Suppressor macrophage (primary cell): ENCODE data around the gene PRR5.
A peak's percentile ranks its signal among the peaks of the same experiment; 100 is the strongest.

ENCODE experiments used
- DNase-seq, 4 experiments: peaks; one replicate each; pipeline ENCODE4 v3.0.0-alpha.2; 2020 to 2022

The PRR5 gene

GRCh38 chr22:44759430-44760310 is 57.7 kb downstream of the PRR5 start:
- DNase-seq: no peak

GRCh38 chr22:44760476-44760875 is 58.5 kb downstream of the PRR5 start:
- DNase-seq: no peak

GRCh38 chr22:44761025-44761424 is 59.0 kb downstream of the PRR5 start:
- no peak for DNase-seq

- no peak for DNase-seq
These were observed 62.4 kb downstream of the PRR5 start for GRCh38 chr22:44764373-44764772.

GRCh38 chr22:44764974-44765373 is 63.0 kb downstream of the PRR5 start:
- DNase-seq: peak in 3 of 4 experiments; percentile 17 to 57 (median 44)

GRCh38 chr22:44765571-44766285 is 63.7 kb downstream of the PRR5 start:
- peak; percentile 19 to 44 (median 28) for DNase-seq

GRCh38 chr22:44773082-44773481 is 71.1 kb downstream of the PRR5 start:
- DNase-seq: no peak

GRCh38 chr22:44775862-44776261 is 73.9 kb downstream of the PRR5 start:
- no peak for DNase-seq

- DNase-seq: no peak
These were observed 74.8 kb downstream of the PRR5 start for GRCh38 chr22:44776605-44777363.

GRCh38 chr22:44777364-44777755 is 75.4 kb downstream of the PRR5 start:
- DNase-seq: no peak

- no peak for DNase-seq
These were observed 79.0 kb downstream of the PRR5 start for GRCh38 chr22:44780876-44781449.

- DNase-seq: no peak
These were observed 80.5 kb downstream of the PRR5 start for GRCh38 chr22:44782363-44782963.

GRCh38 chr22:44783091-44783490 is 81.1 kb downstream of the PRR5 start:
- no peak for DNase-seq

GRCh38 chr22:44783581-44783980 is 81.6 kb downstream of the PRR5 start:
- no peak for DNase-seq

- no peak for DNase-seq
These were observed 84.1 kb downstream of the PRR5 start for GRCh38 chr22:44786136-44786535.

GRCh38 chr22:44786610-44787009 is 84.6 kb downstream of the PRR5 start:
- DNase-seq: no peak
